KMS-11 (cell line): ENCODE measurements around the gene LST1.
"Not testable (repeated sequence)": the region's sequence is repeated elsewhere in the genome, so short reads cannot be mapped to it uniquely, and the experiment has no call there.

ENCODE experiments used
- H2AFZ ChIP-seq: fragments of 200-600 bp; sonication (generic); 2 replicates; pipeline ENCODE4 v1.6.1; 2016; ENCODE audit warnings: antibody characterized with exemption, mixed run types, low read depth
- H3K27ac ChIP-seq: fragments of 200-600 bp; sonication (generic); 2 replicates; pipeline ENCODE4 v1.6.1; 2016; ENCODE audit warnings: mild to moderate bottlenecking, mixed run types
- H3K27me3 ChIP-seq: fragments of 200-600 bp; sonication (generic); 2 replicates; pipeline ENCODE4 v1.6.1; 2017; ENCODE audit warnings: mild to moderate bottlenecking, low read depth, mixed run types, moderate library complexity; ENCODE audit not compliant: insufficient read depth
- H3K36me3 ChIP-seq: fragments of 200-600 bp; sonication (generic); 2 replicates; pipeline ENCODE4 v1.6.1; 2017; ENCODE audit warnings: mild to moderate bottlenecking, mixed run types; ENCODE audit not compliant: insufficient read depth
- H3K4me1 ChIP-seq: fragments of 200-600 bp; sonication (generic); 2 replicates; pipeline ENCODE4 v1.6.1; 2016; ENCODE audit warnings: mild to moderate bottlenecking, low read depth, mixed run types; ENCODE audit not compliant: poor library complexity, severe bottlenecking
- H3K4me2 ChIP-seq: fragments of 200-600 bp; sonication (generic); 2 replicates; pipeline ENCODE4 v1.7.0; 2016; ENCODE audit warnings: mild to moderate bottlenecking, mixed run types
- H3K4me3 ChIP-seq: fragments of 200-600 bp; sonication (generic); IDR thresholded peaks from 2 replicates; pipeline ENCODE4 v1.6.1; 2017; ENCODE audit warnings: low read depth, low read length, mixed read lengths; ENCODE audit not compliant: insufficient read depth
- H3K79me2 ChIP-seq: fragments of 200-600 bp; sonication (generic); 2 replicates; pipeline ENCODE4 v1.6.1; 2016; ENCODE audit warnings: low read depth, mixed run types; ENCODE audit not compliant: insufficient read depth
- H3K9ac ChIP-seq: fragments of 200-600 bp; sonication (generic); 2 replicates; pipeline ENCODE4 v1.6.1; 2016; ENCODE audit warnings: mild to moderate bottlenecking, mixed run types
- H4K20me1 ChIP-seq: fragments of 200-600 bp; sonication (generic); 2 replicates; pipeline ENCODE4 v1.6.1; 2016; ENCODE audit warnings: mild to moderate bottlenecking, mixed run types; ENCODE audit not compliant: insufficient read depth
- TF ChIP-seq, protein P1 (sequence below): fragments of 200-600 bp; sonication (generic); conservative IDR thresholded peaks from 2 replicates; pipeline ENCODE4 v1.6.1; 2017; ENCODE audit warnings: low read depth, mild to moderate bottlenecking, antibody characterized with exemption, low read length, moderate library complexity, mixed read lengths

LST1 gene

DNA sequence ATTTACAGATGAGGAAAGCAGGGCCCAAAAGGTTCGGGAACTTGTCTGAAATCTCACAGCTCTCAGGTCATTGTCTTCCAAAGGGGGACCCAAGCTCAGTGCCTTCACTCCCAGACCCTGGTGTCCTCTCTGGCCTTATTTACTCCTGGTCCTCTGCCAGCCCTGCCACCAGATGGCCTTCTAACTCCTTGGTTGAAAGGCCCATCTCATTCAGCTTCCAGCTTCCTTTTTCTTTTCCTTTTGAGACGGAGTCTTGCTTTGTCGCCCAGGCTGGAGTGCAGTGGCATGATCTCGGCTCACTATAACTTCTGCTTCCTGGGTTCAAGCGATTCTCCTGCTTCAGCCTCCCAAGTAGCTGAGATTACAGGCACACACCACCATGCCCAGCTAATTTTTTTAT, 34.7 kb upstream of the LST1 start:
- not testable (repeated sequence) for H2AFZ ChIP-seq, H3K79me2 ChIP-seq, H3K9ac ChIP-seq, H3K27ac ChIP-seq, H3K36me3 ChIP-seq, H3K4me2 ChIP-seq, H3K27me3 ChIP-seq, H4K20me1 ChIP-seq, H3K4me3 ChIP-seq
- H3K4me1 ChIP-seq = peaks cover 18% of the 10 kb centered on the region
- TF ChIP-seq, protein P1, sequence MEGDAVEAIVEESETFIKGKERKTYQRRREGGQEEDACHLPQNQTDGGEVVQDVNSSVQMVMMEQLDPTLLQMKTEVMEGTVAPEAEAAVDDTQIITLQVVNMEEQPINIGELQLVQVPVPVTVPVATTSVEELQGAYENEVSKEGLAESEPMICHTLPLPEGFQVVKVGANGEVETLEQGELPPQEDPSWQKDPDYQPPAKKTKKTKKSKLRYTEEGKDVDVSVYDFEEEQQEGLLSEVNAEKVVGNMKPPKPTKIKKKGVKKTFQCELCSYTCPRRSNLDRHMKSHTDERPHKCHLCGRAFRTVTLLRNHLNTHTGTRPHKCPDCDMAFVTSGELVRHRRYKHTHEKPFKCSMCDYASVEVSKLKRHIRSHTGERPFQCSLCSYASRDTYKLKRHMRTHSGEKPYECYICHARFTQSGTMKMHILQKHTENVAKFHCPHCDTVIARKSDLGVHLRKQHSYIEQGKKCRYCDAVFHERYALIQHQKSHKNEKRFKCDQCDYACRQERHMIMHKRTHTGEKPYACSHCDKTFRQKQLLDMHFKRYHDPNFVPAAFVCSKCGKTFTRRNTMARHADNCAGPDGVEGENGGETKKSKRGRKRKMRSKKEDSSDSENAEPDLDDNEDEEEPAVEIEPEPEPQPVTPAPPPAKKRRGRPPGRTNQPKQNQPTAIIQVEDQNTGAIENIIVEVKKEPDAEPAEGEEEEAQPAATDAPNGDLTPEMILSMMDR = peak; percentile 36; the same call in 1 of the 2 replicates

DNA sequence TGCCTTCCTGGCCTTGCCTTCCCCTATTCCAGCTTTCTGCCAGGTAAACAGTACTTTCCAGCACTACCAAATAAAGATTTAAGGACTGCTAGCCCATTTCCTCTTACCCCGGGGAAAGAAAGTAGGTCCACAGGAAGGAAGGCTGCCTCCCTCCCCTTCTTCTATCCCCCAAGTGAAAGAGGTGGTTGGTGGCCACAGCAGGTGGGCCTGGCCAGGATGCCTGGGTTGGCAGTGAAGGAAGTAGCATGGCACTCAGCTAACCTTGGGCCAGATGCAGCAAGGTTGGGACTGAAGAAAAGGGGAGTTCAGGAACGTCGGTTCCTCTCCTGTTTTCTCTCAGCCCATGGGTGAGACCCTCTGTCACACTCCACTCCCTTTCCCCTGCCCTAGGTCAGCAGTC, 29.8 kb upstream of the LST1 start:
- Histone ChIP-seq H3K4me2 (no peak overlapping the region), H3K36me3 (no peaks in the 10 kb centered on the region), H3K4me1 (peaks cover 17% of the 10 kb centered on the region), H3K79me2 (no peaks in the 10 kb centered on the region), H4K20me1 (no peaks in the 10 kb centered on the region), H3K4me3 (no peak overlapping the region), H3K27ac (no peak overlapping the region), H3K9ac (no peak overlapping the region), H2AFZ (no peak overlapping the region), H3K27me3 (no peaks in the 10 kb centered on the region)
- TF ChIP-seq, protein P1 = no peak

DNA sequence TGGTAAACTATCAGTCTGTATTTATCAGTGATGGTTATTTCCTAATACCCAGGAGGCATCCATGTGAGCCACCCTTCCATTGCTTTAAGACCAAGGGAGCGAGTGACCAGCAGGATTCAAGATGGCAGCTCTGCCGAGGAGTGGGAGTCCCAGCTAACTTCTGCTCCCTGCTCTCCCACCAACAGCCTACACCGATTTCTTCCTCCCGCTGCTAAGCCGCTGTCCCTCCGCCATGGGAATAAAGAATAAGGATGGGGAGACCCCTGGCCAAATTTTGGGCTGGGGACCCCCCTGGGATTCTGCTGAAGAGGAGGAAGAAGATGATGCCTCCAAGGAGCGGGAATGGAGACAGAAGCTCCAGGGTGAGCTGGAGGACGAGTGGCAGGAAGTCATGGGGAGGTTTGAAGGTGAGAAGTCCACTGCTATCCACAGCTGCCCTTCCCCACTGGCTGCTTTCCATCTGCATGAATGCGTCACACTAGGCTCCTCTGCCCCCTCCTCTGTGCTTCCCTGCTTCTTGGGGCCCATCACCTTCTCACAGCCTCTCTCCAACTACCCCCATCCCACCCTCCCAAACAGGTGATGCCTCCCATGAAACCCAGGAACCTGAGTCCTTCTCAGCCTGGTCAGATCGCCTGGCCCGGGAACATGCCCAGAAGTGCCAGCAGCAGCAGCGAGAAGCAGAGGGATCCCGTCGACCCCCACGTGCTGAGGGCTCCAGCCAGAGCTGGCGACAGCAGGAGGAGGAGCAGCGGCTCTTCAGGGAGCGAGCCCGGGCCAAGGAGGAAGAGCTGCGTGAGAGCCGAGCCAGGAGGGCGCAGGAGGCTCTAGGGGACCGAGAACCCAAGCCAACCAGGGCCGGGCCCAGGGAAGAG, 28.4 kb upstream of the LST1 start:
- Histone ChIP-seq H3K79me2 (no peaks in the 10 kb centered on the region), H2AFZ (no peak overlapping the region), H3K4me3 (no peak overlapping the region), H3K9ac (no peak overlapping the region), H3K27me3 (no peaks in the 10 kb centered on the region), H3K4me2 (no peak overlapping the region), H3K27ac (no peak overlapping the region), H3K36me3 (no peaks in the 10 kb centered on the region), H3K4me1 (peaks cover 17% of the 10 kb centered on the region), H4K20me1 (no peaks in the 10 kb centered on the region)
- TF ChIP-seq, protein P1 = no peak

DNA sequence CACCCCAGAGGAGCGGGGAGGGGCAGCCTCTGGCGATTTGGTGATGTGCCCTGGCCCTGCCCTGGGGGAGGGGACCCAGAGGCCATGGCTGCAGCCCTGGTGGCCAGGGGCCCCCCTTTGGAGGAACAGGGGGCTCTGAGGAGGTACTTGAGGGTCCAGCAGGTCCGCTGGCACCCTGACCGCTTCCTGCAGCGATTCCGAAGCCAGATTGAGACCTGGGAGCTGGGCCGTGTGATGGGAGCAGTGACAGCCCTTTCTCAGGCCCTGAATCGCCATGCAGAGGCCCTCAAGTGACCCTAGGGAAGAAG, 27.8 kb upstream of the LST1 start:
- Histone ChIP-seq H3K4me3 (no peak overlapping the region), H3K9ac (no peak overlapping the region), H4K20me1 (no peaks in the 10 kb centered on the region), H2AFZ (no peak overlapping the region), H3K27me3 (peaks cover under 1% of the 10 kb centered on the region; the same call in 1 of the 2 replicates), H3K4me1 (peaks cover 17% of the 10 kb centered on the region), H3K27ac (no peak overlapping the region), H3K36me3 (no peaks in the 10 kb centered on the region), H3K79me2 (no peaks in the 10 kb centered on the region), H3K4me2 (no peak overlapping the region)
- TF ChIP-seq, protein P1 = no peak
